Osteocyte (in vitro differentiated cells): ENCODE measurements around the gene LURAP1L. TPM values are rescaled to one million over a fixed set of nuclear protein-coding genes. Genes with fewer than 3 reads are reported as not detected.

Experiments
- DNase-seq: peaks from one replicate; pipeline ENCODE4 v3.0.0; 2021; ENCODE audit warnings: mixed read lengths; ENCODE audit not compliant: unreplicated experiment; ENCODE audit errors: extremely low spot score
- H3K27ac Mint-ChIP-seq: one replicate; pipeline ENCODE4 v1.8.0; 2021; ENCODE audit warnings: mild to moderate bottlenecking, mixed read lengths; ENCODE audit not compliant: unreplicated experiment
- H3K27me3 Mint-ChIP-seq: one replicate; pipeline ENCODE4 v1.8.0; 2021; ENCODE audit warnings: mixed read lengths; ENCODE audit not compliant: unreplicated experiment
- H3K36me3 Mint-ChIP-seq: one replicate; pipeline ENCODE4 v1.8.0; 2021; ENCODE audit warnings: mixed read lengths; ENCODE audit not compliant: unreplicated experiment
- H3K4me1 Mint-ChIP-seq: one replicate; pipeline ENCODE4 v1.8.0; 2021; ENCODE audit warnings: mixed read lengths; ENCODE audit not compliant: unreplicated experiment
- H3K4me3 Mint-ChIP-seq: one replicate; pipeline ENCODE4 v1.8.0; 2021; ENCODE audit warnings: mild to moderate bottlenecking, moderate library complexity, mixed read lengths; ENCODE audit not compliant: unreplicated experiment
- H3K9me3 Mint-ChIP-seq: one replicate; pipeline ENCODE4 v1.8.0; 2021; ENCODE audit warnings: mixed read lengths; ENCODE audit not compliant: unreplicated experiment
- long read RNA-seq: library from polyadenylated mRNA; unstranded; transcript quantifications from one replicate; pipeline ENCODE4 v2.0.0, GENCODE V29; 2021
- total RNA-seq: library from RNA; stranded (reverse); gene quantifications from 2 replicates; pipeline ENCODE4 v1.2.1, GENCODE V29; 2021
- TF ChIP-seq, protein P1 (sequence below): fragments of 200-600 bp; sonication (generic); IDR thresholded peaks from 2 replicates; pipeline ENCODE4 v1.5.0; 2021; ENCODE audit warnings: antibody characterized with exemption, mild to moderate bottlenecking, moderate library complexity

LURAP1L gene, protein sequence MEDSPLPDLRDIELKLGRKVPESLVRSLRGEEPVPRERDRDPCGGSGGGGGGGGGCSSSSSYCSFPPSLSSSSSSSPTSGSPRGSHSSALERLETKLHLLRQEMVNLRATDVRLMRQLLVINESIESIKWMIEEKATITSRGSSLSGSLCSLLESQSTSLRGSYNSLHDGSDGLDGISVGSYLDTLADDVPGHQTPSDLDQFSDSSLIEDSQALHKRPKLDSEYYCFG
- 46.3 and 49.8 TPM in 2 replicates for total RNA-seq
- long read RNA-seq, transcript LURAP1L-201 (2 exons, 1,753 nt) = major isoform, 34 of 43 reads
- long read RNA-seq, partial matches to known transcripts = 2 of 43 reads
- long read RNA-seq, other reads (novel, unspliced or antisense) = 6 of 43 reads

DNA sequence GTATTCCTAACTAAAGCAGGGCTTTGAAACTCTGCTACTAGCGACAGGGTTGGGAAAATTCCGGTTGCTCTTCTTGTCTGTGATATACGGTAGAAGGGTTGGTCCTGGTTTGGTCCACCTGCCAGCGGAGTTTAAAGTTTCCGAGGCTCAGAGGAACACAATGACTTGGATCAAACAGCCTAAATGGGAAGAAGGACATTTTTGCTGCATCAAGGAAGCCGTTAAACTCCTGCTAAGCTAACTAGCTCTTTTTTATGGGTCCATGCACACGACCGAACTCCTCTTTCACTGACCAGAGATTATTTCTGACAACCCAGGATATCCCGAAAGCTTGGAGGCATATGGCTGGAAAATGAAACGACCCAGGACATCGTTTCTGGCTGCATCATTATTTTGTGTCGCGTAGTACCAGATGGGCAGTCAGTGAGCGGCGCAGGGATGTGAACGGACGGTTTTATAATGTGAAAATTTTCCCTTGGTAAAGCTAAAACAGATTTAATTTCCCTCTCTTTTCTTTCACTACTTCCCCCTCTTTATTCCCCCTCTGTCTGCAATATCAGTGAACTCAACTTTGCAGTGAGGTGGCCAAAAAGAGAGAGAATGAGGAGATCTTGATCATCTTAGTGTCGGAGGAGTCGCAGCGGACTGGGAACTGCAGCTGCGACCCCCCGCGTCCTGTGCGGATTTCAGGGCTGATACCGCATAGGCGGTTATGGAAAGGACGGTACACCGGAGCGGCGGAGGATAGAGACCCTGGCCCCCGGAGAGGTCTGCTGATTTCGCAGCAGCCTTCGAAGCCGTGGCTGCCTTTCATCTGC, at the start of gene LURAP1L:
LURAP1L (plus strand) TSS at position 160 of the 818 bp plus-strand sequence. CDS start 696 bp downstream, outside the sequence.
- DNase-seq = no peak
- peak within 1 kb of the TSS; percentile 97 for H3K27ac Mint-ChIP-seq
- peaks cover 49% of the 10 kb centered on the region for H3K4me1 Mint-ChIP-seq
- peaks cover 22% of the 10 kb centered on the region for H3K36me3 Mint-ChIP-seq
- no peaks in the 10 kb centered on the region for H3K9me3 Mint-ChIP-seq
- TF ChIP-seq, protein P1, sequence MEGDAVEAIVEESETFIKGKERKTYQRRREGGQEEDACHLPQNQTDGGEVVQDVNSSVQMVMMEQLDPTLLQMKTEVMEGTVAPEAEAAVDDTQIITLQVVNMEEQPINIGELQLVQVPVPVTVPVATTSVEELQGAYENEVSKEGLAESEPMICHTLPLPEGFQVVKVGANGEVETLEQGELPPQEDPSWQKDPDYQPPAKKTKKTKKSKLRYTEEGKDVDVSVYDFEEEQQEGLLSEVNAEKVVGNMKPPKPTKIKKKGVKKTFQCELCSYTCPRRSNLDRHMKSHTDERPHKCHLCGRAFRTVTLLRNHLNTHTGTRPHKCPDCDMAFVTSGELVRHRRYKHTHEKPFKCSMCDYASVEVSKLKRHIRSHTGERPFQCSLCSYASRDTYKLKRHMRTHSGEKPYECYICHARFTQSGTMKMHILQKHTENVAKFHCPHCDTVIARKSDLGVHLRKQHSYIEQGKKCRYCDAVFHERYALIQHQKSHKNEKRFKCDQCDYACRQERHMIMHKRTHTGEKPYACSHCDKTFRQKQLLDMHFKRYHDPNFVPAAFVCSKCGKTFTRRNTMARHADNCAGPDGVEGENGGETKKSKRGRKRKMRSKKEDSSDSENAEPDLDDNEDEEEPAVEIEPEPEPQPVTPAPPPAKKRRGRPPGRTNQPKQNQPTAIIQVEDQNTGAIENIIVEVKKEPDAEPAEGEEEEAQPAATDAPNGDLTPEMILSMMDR = no peak
- H3K27me3 Mint-ChIP-seq = no peaks in the 10 kb centered on the region
- peak within 1 kb of the TSS; percentile 85 for H3K4me3 Mint-ChIP-seq

DNA sequence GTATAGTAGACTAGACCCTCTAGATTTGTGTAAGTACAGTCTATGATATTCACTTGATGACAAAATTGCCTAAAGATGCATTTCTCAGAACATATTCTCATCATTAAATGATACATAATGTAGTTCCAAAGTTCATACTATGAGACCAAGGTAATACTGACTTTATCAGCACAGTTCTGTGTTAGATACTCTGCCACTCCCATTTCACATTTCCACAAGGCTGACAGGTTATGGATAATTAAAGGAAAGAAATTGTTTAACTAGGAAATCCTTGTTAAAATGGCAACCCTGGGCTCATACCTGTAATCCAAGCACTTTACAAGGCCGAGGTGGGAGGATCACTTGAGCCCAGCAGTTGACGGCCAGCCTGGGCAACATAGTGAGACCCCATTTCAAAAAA, 48.0 kb upstream of the LURAP1L start:
- H3K4me3 Mint-ChIP-seq = no peak overlapping the region
- TF ChIP-seq, protein P1 = no peak
- H3K27me3 Mint-ChIP-seq = no peaks in the 10 kb centered on the region
- no peak for DNase-seq
- H3K4me1 Mint-ChIP-seq = peaks cover 11% of the 10 kb centered on the region
- H3K27ac Mint-ChIP-seq = no peak overlapping the region
- H3K9me3 Mint-ChIP-seq = no peaks in the 10 kb centered on the region
- no peaks in the 10 kb centered on the region for H3K36me3 Mint-ChIP-seq

DNA sequence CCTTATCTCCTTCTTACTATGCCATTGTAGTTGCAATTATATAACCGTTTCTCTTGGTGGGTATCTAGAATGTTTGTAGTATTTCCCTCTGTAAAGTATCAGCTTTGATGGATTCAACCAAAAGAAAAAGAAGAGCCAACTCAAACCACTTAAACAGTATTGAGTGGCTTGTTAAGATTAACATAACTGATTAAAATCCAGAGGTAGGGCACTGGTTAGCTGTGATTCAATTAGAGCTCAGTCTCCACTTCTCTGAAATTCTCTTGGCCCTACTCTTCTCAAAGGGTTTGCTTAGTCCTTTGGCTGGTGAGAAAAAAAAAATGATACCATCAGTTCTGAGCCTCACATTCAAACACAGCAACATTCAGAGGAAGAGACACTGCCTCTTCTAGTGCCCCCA, 44.6 kb upstream of the LURAP1L start:
- TF ChIP-seq, protein P1 = no peak
- Mint-ChIP-seq H3K27me3 (no peaks in the 10 kb centered on the region), H3K9me3 (peaks cover 10% of the 10 kb centered on the region), H3K4me1 (no peaks in the 10 kb centered on the region), H3K4me3 (no peak overlapping the region), H3K27ac (no peak overlapping the region), H3K36me3 (peaks cover 3% of the 10 kb centered on the region)
- no peak for DNase-seq

DNA sequence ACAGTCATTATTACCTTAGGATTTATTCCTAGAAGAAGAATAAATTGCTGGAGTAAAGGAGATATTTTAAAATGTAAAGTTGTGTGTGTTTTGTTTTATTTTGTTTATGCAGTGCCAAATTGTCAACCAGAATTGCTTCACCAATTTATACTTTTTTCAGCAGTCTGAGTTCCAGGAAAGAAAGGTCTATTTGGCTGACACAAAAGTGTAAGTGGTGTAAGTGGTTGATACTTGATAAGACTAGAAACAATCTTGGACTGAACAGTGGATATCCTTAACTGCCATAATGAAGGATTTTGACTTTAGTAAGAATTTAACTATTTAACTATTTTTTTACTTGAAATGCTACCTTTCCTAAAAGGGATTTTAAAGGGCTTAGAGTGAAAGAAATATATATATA, 43.9 kb upstream of the LURAP1L start:
- TF ChIP-seq, protein P1 = no peak
- peaks cover 3% of the 10 kb centered on the region for H3K36me3 Mint-ChIP-seq

DNA sequence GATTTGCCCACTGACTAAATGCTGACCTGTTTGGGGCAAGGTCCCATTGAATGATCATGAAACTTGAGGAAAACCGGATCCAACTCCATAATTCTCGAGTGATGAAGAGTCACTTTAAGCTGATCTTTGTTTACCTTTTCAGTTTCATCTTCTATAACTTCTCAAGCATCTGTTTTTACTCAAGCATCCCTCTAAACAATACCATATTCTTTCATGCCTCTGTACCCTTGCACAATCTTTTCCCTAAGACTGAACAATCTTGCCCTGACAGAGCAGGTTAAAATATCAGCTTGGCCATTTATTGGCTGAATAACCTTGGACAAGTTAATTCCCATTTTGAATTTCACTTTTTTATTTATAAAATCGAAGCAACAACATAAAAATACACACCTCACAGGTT, 41.8 kb upstream of the LURAP1L start:
- no peak for DNase-seq
- Mint-ChIP-seq H3K27ac (no peak overlapping the region), H3K9me3 (peaks cover 10% of the 10 kb centered on the region), H3K36me3 (peaks cover 3% of the 10 kb centered on the region), H3K27me3 (no peaks in the 10 kb centered on the region), H3K4me1 (no peaks in the 10 kb centered on the region), H3K4me3 (no peak overlapping the region)
- TF ChIP-seq, protein P1 = no peak

More for the DNA sequence above, 43.9 kb upstream of the LURAP1L start:
- no peak overlapping the region for H3K27ac Mint-ChIP-seq
- DNase-seq = no peak
- H3K4me1 Mint-ChIP-seq = no peaks in the 10 kb centered on the region
- peaks cover 10% of the 10 kb centered on the region for H3K9me3 Mint-ChIP-seq
- H3K4me3 Mint-ChIP-seq = no peak overlapping the region
- no peaks in the 10 kb centered on the region for H3K27me3 Mint-ChIP-seq
